IgD-negative memory B cell (primary cell): ENCODE measurements around the gene KCNB1. TPM values are rescaled to one million over a fixed set of nuclear protein-coding genes. Genes with fewer than 3 reads are reported as not detected.
A peak's percentile ranks its signal among the peaks of the same experiment; 100 is the strongest.

ENCODE experiments used
- H3K27ac Mint-ChIP-seq, 3 donors: one replicate each; pipeline ENCODE4 v1.8.0; 2020 to 2022; ENCODE audit warnings: mild to moderate bottlenecking in 3 of 3, mixed read lengths in 3 of 3, moderate library complexity in 1 of 3
- H3K27me3 Mint-ChIP-seq: one replicate; pipeline ENCODE4 v1.8.0; 2021; ENCODE audit warnings: mixed read lengths
- H3K36me3 Mint-ChIP-seq: one replicate; pipeline ENCODE4 v1.8.0; 2020; ENCODE audit warnings: mild to moderate bottlenecking, mixed read lengths
- H3K4me1 Mint-ChIP-seq, 3 donors: one replicate each; pipeline ENCODE4 v1.8.0; 2020 to 2022; ENCODE audit warnings: mixed read lengths in 3 of 3, mild to moderate bottlenecking in 1 of 3
- H3K4me3 Mint-ChIP-seq, 4 donors: one replicate each; pipeline ENCODE4 v1.8.0; 2020 to 2022; ENCODE audit warnings: mild to moderate bottlenecking in 4 of 4, mixed read lengths in 4 of 4, moderate library complexity in 3 of 4
- H3K9me3 Mint-ChIP-seq, 3 donors: one replicate each; pipeline ENCODE4 v1.8.0; 2020 to 2021; ENCODE audit warnings: mixed read lengths in 3 of 3, mild to moderate bottlenecking in 1 of 3
- polyA plus RNA-seq: library from polyadenylated mRNA; unstranded; fragments of 300-500 nt; fragmentation: Illumina TruSeq; gene quantifications from one replicate; pipeline ENCODE4 v1.2.3, GENCODE V29; 2021

The KCNB1 gene
- polyA plus RNA-seq, 1 donor from 2014 or later: not detected

- no peaks in the 10 kb centered on the region for H3K36me3 Mint-ChIP-seq
- no peaks in the 10 kb centered on the region for H3K4me1 Mint-ChIP-seq
- H3K9me3 Mint-ChIP-seq: no peaks in the 10 kb centered on the region
- peak overlapping the region in 1 of 3 donors; percentile 55 for H3K27ac Mint-ChIP-seq
- no peak overlapping the region for H3K4me3 Mint-ChIP-seq
- H3K27me3 Mint-ChIP-seq: peaks cover 13% of the 10 kb centered on the region
These were observed 13.4 kb downstream of the KCNB1 start for GRCh38 chr20:49469060-49469459.

GRCh38 chr20:49468412-49468811 lies 14.1 kb downstream of the KCNB1 start:
- H3K9me3 Mint-ChIP-seq: no peaks in the 10 kb centered on the region
- H3K4me3 Mint-ChIP-seq: no peak overlapping the region
- no peak overlapping the region for H3K27ac Mint-ChIP-seq
- H3K4me1 Mint-ChIP-seq: no peaks in the 10 kb centered on the region
- peaks cover 13% of the 10 kb centered on the region for H3K27me3 Mint-ChIP-seq
- no peaks in the 10 kb centered on the region for H3K36me3 Mint-ChIP-seq

- Mint-ChIP-seq H3K9me3 (peaks cover 0 to 3% (median 0%) of the 10 kb centered on the region in 3 donors), H3K4me1 (no peaks in the 10 kb centered on the region), H3K4me3 (no peak overlapping the region), H3K27me3 (peaks cover 15% of the 10 kb centered on the region), H3K27ac (no peak overlapping the region), H3K36me3 (no peaks in the 10 kb centered on the region)
These were observed 16.2 kb downstream of the KCNB1 start for GRCh38 chr20:49466114-49466912.

- H3K4me3 Mint-ChIP-seq: no peak overlapping the region
- H3K27me3 Mint-ChIP-seq: peaks cover 18% of the 10 kb centered on the region
- no peaks in the 10 kb centered on the region for H3K36me3 Mint-ChIP-seq
These were observed 17.9 kb downstream of the KCNB1 start for GRCh38 chr20:49464556-49464955.

GRCh38 chr20:49462626-49463025 lies 19.8 kb downstream of the KCNB1 start:
- H3K4me1 Mint-ChIP-seq: peaks cover 0 to 2% (median 0%) of the 10 kb centered on the region in 3 donors
- no peak overlapping the region for H3K4me3 Mint-ChIP-seq
- peaks cover 2% of the 10 kb centered on the region for H3K36me3 Mint-ChIP-seq
- H3K9me3 Mint-ChIP-seq: peaks cover 0 to 3% (median 0%) of the 10 kb centered on the region in 3 donors
- H3K27me3 Mint-ChIP-seq: peaks cover 14% of the 10 kb centered on the region
- no peak overlapping the region for H3K27ac Mint-ChIP-seq

More at GRCh38 chr20:49464556-49464955, 17.9 kb downstream of the KCNB1 start:
- Mint-ChIP-seq H3K4me1 (no peaks in the 10 kb centered on the region), H3K27ac (no peak overlapping the region), H3K9me3 (peaks cover 0 to 3% (median 0%) of the 10 kb centered on the region in 3 donors)

GRCh38 chr20:49461894-49462620 lies 20.4 kb downstream of the KCNB1 start:
- H3K4me1 Mint-ChIP-seq: peaks cover 0 to 2% (median 0%) of the 10 kb centered on the region in 3 donors
- no peak overlapping the region for H3K27ac Mint-ChIP-seq
- H3K27me3 Mint-ChIP-seq: peaks cover 16% of the 10 kb centered on the region
- no peak overlapping the region for H3K4me3 Mint-ChIP-seq
- H3K9me3 Mint-ChIP-seq: peaks cover 0 to 3% (median 0%) of the 10 kb centered on the region in 3 donors
- H3K36me3 Mint-ChIP-seq: peaks cover 2% of the 10 kb centered on the region

- Mint-ChIP-seq H3K4me3 (no peak overlapping the region), H3K4me1 (peaks cover 0 to 2% (median 0%) of the 10 kb centered on the region in 3 donors), H3K9me3 (peaks cover 0 to 3% (median 0%) of the 10 kb centered on the region in 3 donors), H3K36me3 (peaks cover 2% of the 10 kb centered on the region), H3K27ac (no peak overlapping the region), H3K27me3 (peaks cover 18% of the 10 kb centered on the region)
These were observed 21.6 kb downstream of the KCNB1 start for GRCh38 chr20:49460916-49461315.

GRCh38 chr20:49460131-49460530 lies 22.3 kb downstream of the KCNB1 start:
- no peak overlapping the region for H3K4me3 Mint-ChIP-seq
- H3K36me3 Mint-ChIP-seq: peaks cover 2% of the 10 kb centered on the region
- peaks cover 0 to 2% (median 0%) of the 10 kb centered on the region in 3 donors for H3K4me1 Mint-ChIP-seq
- peaks cover 14% of the 10 kb centered on the region for H3K27me3 Mint-ChIP-seq
- H3K27ac Mint-ChIP-seq: no peak overlapping the region
- peaks cover 0 to 3% (median 0%) of the 10 kb centered on the region in 3 donors for H3K9me3 Mint-ChIP-seq

GRCh38 chr20:49459684-49460083 lies 22.8 kb downstream of the KCNB1 start:
- no peak overlapping the region for H3K27ac Mint-ChIP-seq

GRCh38 chr20:49457444-49457843 lies 25.0 kb downstream of the KCNB1 start:
- Mint-ChIP-seq H3K9me3 (peaks cover 0 to 3% (median 0%) of the 10 kb centered on the region in 3 donors), H3K4me1 (peaks cover 0 to 2% (median 0%) of the 10 kb centered on the region in 3 donors), H3K27me3 (peaks cover 21% of the 10 kb centered on the region), H3K36me3 (peaks cover 2% of the 10 kb centered on the region), H3K27ac (no peak overlapping the region), H3K4me3 (no peak overlapping the region)

More at GRCh38 chr20:49459684-49460083, 22.8 kb downstream of the KCNB1 start:
- Mint-ChIP-seq H3K9me3 (peaks cover 0 to 3% (median 0%) of the 10 kb centered on the region in 3 donors), H3K36me3 (peaks cover 2% of the 10 kb centered on the region), H3K27me3 (peaks cover 16% of the 10 kb centered on the region), H3K4me3 (no peak overlapping the region), H3K4me1 (peaks cover 0 to 2% (median 0%) of the 10 kb centered on the region in 3 donors)

- Mint-ChIP-seq H3K4me1 (peaks cover 0 to 2% (median 0%) of the 10 kb centered on the region in 3 donors), H3K27me3 (peaks cover 21% of the 10 kb centered on the region), H3K27ac (no peak overlapping the region), H3K36me3 (peaks cover 2% of the 10 kb centered on the region), H3K4me3 (no peak overlapping the region), H3K9me3 (no peaks in the 10 kb centered on the region)
These were observed 25.8 kb downstream of the KCNB1 start for GRCh38 chr20:49456646-49457045.

- Mint-ChIP-seq H3K27ac (no peak overlapping the region), H3K27me3 (peaks cover 24% of the 10 kb centered on the region), H3K4me1 (peaks cover 0 to 2% (median 0%) of the 10 kb centered on the region in 3 donors), H3K9me3 (no peaks in the 10 kb centered on the region), H3K36me3 (peaks cover 2% of the 10 kb centered on the region), H3K4me3 (no peak overlapping the region)
These were observed 26.8 kb downstream of the KCNB1 start for GRCh38 chr20:49455691-49456090.

GRCh38 chr20:49452011-49452482 lies 30.4 kb downstream of the KCNB1 start:
- Mint-ChIP-seq H3K4me1 (peaks cover 0 to 8% (median 0%) of the 10 kb centered on the region in 3 donors), H3K4me3 (no peak overlapping the region), H3K27ac (no peak overlapping the region), H3K9me3 (no peaks in the 10 kb centered on the region), H3K27me3 (peaks cover 14% of the 10 kb centered on the region), H3K36me3 (peaks cover 2% of the 10 kb centered on the region)

- Mint-ChIP-seq H3K27me3 (peaks cover 21% of the 10 kb centered on the region), H3K4me1 (peaks cover 0 to 8% (median 0%) of the 10 kb centered on the region in 3 donors), H3K4me3 (no peak overlapping the region)
These were observed 32.2 kb downstream of the KCNB1 start for GRCh38 chr20:49450281-49450721.

GRCh38 chr20:49448917-49449316 lies 33.6 kb downstream of the KCNB1 start:
- H3K4me3 Mint-ChIP-seq: no peak overlapping the region
- peaks cover 0 to 8% (median 0%) of the 10 kb centered on the region in 3 donors for H3K4me1 Mint-ChIP-seq
- no peak overlapping the region for H3K27ac Mint-ChIP-seq
- peaks cover 2% of the 10 kb centered on the region for H3K36me3 Mint-ChIP-seq
- H3K9me3 Mint-ChIP-seq: no peaks in the 10 kb centered on the region
- H3K27me3 Mint-ChIP-seq: peaks cover 24% of the 10 kb centered on the region

More at GRCh38 chr20:49450281-49450721, 32.2 kb downstream of the KCNB1 start:
- Mint-ChIP-seq H3K36me3 (peaks cover 2% of the 10 kb centered on the region), H3K9me3 (no peaks in the 10 kb centered on the region), H3K27ac (no peak overlapping the region)
